HepG2 (cell line): Measurements from ENCODE around the gene CBFA2T2. TPM values are rescaled to one million over a fixed set of nuclear protein-coding genes. Genes with fewer than 3 reads are reported as not detected.
A peak's percentile ranks its signal among the peaks of the same experiment; 100 is the strongest.

Experiments used
- FOXK2 ChIP-seq: fragments of 450-650 bp; IDR thresholded peaks from 2 replicates; pipeline ENCODE4 v1.6.1; 2016
- JUN ChIP-seq: sonication (generic); formaldehyde crosslinking; IDR thresholded peaks from 2 replicates; pipeline ENCODE4 v1.4.0; 2020; ENCODE audit warnings: mild to moderate bottlenecking, missing genetic modification reagents
- KDM5B ChIP-seq: sonication (generic); formaldehyde crosslinking; IDR thresholded peaks from 2 replicates; pipeline ENCODE4 v1.4.0; 2020; ENCODE audit warnings: missing genetic modification reagents, mild to moderate bottlenecking, borderline replicate concordance
- SAFB2 ChIP-seq: sonication (generic); formaldehyde crosslinking; IDR thresholded peaks from 2 replicates; pipeline ENCODE4 v1.5.1; 2020; ENCODE audit warnings: missing genetic modification reagents, low read depth, mild to moderate bottlenecking, borderline replicate concordance
- TEAD3 ChIP-seq: optimal IDR thresholded peaks from 2 replicates; pipeline ENCODE3; 2016; ENCODE audit warnings: borderline replicate concordance
- ZNF781 ChIP-seq: sonication (generic); formaldehyde crosslinking; IDR thresholded peaks from 2 replicates; pipeline ENCODE4 v1.5.1; 2020; ENCODE audit warnings: borderline replicate concordance, mild to moderate bottlenecking, missing genetic modification reagents; ENCODE audit errors: not compliant biosample characterization
- polyA plus RNA-seq, 8 experiments: library from polyadenylated mRNA; depleted of rRNA in 3 of 8; stranded (reverse) in 7 of 8; unstranded in 1 of 8; fragments of >200 nt; fragmentation: Illumina TruSeq in 4 of 8; extraction: Trizol in 4 of 8; gene quantifications; 2 replicates each; pipeline versions ENCODE4 v1.2.1 to v1.2.3, GENCODE V29; 2011 to 2016; ENCODE audit warnings: low read depth in 4 of 8, missing spikeins in 1 of 8, mixed read lengths in 1 of 8; ENCODE audit not compliant: insufficient read depth in 1 of 8
- total RNA-seq, 5 experiments: library from RNA; depleted of rRNA; stranded (reverse); fragments of >200 nt; fragmentation: Illumina TruSeq; extraction: Trizol; gene quantifications; 2 replicates each; pipeline ENCODE4 v1.2.3, GENCODE V29; 2016; ENCODE audit warnings: low read depth in 1 of 5
- TF ChIP-seq, protein P1 (sequence below): sonication (generic); formaldehyde crosslinking; IDR thresholded peaks from 2 replicates; pipeline ENCODE4 v1.5.0; 2020; ENCODE audit warnings: mild to moderate bottlenecking, missing genetic modification reagents
- TF ChIP-seq, protein P2 (sequence below): sonication (generic); formaldehyde crosslinking; IDR thresholded peaks from 2 replicates; pipeline ENCODE4 v1.9.0; 2021; ENCODE audit warnings: mild to moderate bottlenecking, missing genetic modification reagents
- TF ChIP-seq, protein P3 (sequence below): sonication (generic); formaldehyde crosslinking; IDR thresholded peaks from 2 replicates; pipeline ENCODE4 v1.5.0; 2020; ENCODE audit warnings: missing genetic modification reagents
- TF ChIP-seq, protein P4 (sequence below): sonication (generic); formaldehyde crosslinking; conservative IDR thresholded peaks from 2 replicates; pipeline ENCODE4 v1.8.0; 2022; ENCODE audit warnings: missing genetic modification reagents
- TF ChIP-seq, protein P5 (sequence below): sonication (generic); formaldehyde crosslinking; IDR thresholded peaks from 2 replicates; pipeline ENCODE4 v1.5.0; 2020; ENCODE audit warnings: missing genetic modification reagents, mild to moderate bottlenecking, borderline replicate concordance
- TF ChIP-seq, protein P6 (sequence below): sonication (generic); formaldehyde crosslinking; IDR thresholded peaks from 2 replicates; pipeline ENCODE4 v1.4.0; 2020; ENCODE audit warnings: missing genetic modification reagents

Gene CBFA2T2
- total and polyA plus RNA-seq, 2 of the 13 experiments (the other 11 are each of a cell fraction or from before 2014, with no cell fraction given): 6.3 to 21.2 TPM

DNA sequence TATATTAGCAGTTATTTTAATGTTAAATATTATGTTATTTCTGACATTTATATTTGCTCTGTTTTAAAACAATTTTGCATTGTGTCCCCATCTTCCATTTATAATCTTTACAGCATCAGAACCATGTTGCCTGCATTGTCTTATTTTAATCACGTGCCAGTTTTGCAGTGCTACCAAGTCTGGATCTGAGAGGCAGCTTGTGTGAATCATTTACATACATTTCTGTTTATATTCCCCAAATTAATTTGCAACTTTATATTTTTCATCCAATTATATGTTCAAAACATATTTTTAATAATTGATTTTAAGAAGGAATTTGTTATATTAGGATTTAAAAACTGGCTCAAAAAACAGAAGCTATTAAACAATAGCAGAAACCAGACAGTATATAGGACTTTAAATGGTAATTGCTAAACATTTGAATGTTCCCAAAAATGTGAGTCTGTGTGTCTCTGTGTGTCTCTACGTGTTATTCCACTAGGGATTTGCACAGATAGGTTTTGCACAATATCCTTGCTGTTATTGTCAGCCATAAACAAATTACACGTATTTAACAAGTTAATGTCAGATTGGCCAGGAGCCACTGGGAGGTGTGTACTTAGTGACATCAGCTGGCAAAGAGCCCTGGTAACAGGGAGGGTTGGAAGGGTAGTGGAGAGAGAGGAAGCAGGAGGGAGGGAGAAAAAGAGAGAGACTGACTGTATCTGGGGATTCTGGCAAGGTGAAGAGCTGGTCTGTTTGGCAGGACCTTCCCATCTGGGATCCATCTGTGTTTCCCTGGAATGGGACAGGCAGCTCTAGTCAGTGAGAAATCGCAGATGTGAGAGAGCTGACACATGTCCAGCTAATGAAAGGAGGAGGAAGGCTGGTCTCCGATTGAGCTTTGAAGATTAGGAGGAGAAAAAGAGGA, 72.1 kb downstream of the CBFA2T2 start (continued):
- TF ChIP-seq, protein P1, sequence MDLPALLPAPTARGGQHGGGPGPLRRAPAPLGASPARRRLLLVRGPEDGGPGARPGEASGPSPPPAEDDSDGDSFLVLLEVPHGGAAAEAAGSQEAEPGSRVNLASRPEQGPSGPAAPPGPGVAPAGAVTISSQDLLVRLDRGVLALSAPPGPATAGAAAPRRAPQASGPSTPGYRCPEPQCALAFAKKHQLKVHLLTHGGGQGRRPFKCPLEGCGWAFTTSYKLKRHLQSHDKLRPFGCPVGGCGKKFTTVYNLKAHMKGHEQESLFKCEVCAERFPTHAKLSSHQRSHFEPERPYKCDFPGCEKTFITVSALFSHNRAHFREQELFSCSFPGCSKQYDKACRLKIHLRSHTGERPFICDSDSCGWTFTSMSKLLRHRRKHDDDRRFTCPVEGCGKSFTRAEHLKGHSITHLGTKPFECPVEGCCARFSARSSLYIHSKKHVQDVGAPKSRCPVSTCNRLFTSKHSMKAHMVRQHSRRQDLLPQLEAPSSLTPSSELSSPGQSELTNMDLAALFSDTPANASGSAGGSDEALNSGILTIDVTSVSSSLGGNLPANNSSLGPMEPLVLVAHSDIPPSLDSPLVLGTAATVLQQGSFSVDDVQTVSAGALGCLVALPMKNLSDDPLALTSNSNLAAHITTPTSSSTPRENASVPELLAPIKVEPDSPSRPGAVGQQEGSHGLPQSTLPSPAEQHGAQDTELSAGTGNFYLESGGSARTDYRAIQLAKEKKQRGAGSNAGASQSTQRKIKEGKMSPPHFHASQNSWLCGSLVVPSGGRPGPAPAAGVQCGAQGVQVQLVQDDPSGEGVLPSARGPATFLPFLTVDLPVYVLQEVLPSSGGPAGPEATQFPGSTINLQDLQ (CRISPR knock-in tag): no peak
- TF ChIP-seq, protein P2, sequence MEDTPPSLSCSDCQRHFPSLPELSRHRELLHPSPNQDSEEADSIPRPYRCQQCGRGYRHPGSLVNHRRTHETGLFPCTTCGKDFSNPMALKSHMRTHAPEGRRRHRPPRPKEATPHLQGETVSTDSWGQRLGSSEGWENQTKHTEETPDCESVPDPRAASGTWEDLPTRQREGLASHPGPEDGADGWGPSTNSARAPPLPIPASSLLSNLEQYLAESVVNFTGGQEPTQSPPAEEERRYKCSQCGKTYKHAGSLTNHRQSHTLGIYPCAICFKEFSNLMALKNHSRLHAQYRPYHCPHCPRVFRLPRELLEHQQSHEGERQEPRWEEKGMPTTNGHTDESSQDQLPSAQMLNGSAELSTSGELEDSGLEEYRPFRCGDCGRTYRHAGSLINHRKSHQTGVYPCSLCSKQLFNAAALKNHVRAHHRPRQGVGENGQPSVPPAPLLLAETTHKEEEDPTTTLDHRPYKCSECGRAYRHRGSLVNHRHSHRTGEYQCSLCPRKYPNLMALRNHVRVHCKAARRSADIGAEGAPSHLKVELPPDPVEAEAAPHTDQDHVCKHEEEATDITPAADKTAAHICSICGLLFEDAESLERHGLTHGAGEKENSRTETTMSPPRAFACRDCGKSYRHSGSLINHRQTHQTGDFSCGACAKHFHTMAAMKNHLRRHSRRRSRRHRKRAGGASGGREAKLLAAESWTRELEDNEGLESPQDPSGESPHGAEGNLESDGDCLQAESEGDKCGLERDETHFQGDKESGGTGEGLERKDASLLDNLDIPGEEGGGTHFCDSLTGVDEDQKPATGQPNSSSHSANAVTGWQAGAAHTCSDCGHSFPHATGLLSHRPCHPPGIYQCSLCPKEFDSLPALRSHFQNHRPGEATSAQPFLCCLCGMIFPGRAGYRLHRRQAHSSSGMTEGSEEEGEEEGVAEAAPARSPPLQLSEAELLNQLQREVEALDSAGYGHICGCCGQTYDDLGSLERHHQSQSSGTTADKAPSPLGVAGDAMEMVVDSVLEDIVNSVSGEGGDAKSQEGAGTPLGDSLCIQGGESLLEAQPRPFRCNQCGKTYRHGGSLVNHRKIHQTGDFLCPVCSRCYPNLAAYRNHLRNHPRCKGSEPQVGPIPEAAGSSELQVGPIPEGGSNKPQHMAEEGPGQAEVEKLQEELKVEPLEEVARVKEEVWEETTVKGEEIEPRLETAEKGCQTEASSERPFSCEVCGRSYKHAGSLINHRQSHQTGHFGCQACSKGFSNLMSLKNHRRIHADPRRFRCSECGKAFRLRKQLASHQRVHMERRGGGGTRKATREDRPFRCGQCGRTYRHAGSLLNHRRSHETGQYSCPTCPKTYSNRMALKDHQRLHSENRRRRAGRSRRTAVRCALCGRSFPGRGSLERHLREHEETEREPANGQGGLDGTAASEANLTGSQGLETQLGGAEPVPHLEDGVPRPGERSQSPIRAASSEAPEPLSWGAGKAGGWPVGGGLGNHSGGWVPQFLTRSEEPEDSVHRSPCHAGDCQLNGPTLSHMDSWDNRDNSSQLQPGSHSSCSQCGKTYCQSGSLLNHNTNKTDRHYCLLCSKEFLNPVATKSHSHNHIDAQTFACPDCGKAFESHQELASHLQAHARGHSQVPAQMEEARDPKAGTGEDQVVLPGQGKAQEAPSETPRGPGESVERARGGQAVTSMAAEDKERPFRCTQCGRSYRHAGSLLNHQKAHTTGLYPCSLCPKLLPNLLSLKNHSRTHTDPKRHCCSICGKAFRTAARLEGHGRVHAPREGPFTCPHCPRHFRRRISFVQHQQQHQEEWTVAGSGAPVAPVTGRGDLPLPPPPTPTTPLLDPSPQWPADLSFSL: no peak
- TF ChIP-seq JUN (CRISPR knock-in tag) (peak; percentile 89), KDM5B (CRISPR knock-in tag) (no peak), ZNF781 (no peak), TEAD3 (CRISPR knock-in tag) (peak; percentile 68), SAFB2 (no peak), FOXK2 (peak; percentile 36; the same call in 1 of the 2 replicates)
- TF ChIP-seq, protein P3, sequence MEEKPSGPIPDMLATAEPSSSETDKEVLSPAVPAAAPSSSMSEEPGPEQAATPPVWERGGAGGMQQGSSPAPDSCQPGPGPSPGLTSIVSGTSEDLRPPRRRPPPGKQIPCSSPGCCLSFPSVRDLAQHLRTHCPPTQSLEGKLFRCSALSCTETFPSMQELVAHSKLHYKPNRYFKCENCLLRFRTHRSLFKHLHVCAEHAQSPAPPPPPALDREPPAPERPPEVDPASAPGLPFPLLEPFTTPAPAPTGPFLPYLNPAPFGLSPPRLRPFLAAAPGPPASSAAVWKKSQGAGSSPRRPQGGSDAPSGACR: no peak
- TF ChIP-seq, protein P4, sequence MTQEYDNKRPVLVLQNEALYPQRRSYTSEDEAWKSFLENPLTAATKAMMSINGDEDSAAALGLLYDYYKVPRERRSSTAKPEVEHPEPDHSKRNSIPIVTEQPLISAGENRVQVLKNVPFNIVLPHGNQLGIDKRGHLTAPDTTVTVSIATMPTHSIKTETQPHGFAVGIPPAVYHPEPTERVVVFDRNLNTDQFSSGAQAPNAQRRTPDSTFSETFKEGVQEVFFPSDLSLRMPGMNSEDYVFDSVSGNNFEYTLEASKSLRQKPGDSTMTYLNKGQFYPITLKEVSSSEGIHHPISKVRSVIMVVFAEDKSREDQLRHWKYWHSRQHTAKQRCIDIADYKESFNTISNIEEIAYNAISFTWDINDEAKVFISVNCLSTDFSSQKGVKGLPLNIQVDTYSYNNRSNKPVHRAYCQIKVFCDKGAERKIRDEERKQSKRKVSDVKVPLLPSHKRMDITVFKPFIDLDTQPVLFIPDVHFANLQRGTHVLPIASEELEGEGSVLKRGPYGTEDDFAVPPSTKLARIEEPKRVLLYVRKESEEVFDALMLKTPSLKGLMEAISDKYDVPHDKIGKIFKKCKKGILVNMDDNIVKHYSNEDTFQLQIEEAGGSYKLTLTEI (CRISPR knock-in tag): no peak
- TF ChIP-seq, protein P5, sequence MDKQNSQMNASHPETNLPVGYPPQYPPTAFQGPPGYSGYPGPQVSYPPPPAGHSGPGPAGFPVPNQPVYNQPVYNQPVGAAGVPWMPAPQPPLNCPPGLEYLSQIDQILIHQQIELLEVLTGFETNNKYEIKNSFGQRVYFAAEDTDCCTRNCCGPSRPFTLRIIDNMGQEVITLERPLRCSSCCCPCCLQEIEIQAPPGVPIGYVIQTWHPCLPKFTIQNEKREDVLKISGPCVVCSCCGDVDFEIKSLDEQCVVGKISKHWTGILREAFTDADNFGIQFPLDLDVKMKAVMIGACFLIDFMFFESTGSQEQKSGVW (CRISPR knock-in tag): no peak
- TF ChIP-seq, protein P6, sequence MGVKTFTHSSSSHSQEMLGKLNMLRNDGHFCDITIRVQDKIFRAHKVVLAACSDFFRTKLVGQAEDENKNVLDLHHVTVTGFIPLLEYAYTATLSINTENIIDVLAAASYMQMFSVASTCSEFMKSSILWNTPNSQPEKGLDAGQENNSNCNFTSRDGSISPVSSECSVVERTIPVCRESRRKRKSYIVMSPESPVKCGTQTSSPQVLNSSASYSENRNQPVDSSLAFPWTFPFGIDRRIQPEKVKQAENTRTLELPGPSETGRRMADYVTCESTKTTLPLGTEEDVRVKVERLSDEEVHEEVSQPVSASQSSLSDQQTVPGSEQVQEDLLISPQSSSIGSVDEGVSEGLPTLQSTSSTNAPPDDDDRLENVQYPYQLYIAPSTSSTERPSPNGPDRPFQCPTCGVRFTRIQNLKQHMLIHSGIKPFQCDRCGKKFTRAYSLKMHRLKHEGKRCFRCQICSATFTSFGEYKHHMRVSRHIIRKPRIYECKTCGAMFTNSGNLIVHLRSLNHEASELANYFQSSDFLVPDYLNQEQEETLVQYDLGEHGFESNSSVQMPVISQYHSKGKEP (CRISPR knock-in tag): no peak
